ENCODE measurements around the gene CLCN2. TPM values are rescaled to one million over a fixed set of nuclear protein-coding genes. Genes with fewer than 3 reads are reported as not detected.

CLCN2 gene
- total RNA-seq, 1 experiment from 2014 or later: 23.0 TPM

GRCh38 chr3:184327171-184327570, 34.2 kb downstream of the CLCN2 start:
- no peak overlapping the region for H3K4me3 ChIP-seq (ENCODE audit: low read depth, low read length)
- Mint-ChIP-seq H3K27ac (ENCODE audit: unreplicated experiment) (peak overlapping the region; percentile 84), H3K36me3 (ENCODE audit: insufficient read depth, unreplicated experiment) (peaks cover 100% of the 10 kb centered on the region), H3K4me1 (ENCODE audit: low read depth, unreplicated experiment) (no peaks in the 10 kb centered on the region), H3K9me3 (ENCODE audit: unreplicated experiment) (no peaks in the 10 kb centered on the region), H3K27me3 (ENCODE audit: insufficient read depth, unreplicated experiment) (no peaks in the 10 kb centered on the region), H3K4me3 (ENCODE audit: unreplicated experiment) (no peak overlapping the region)
- no peaks in the 10 kb centered on the region for H3K27me3 ChIP-seq (replicated peaks; ENCODE audit: control insufficient read depth, insufficient read depth, low read length)
- H3K9me3 ChIP-seq: no peaks in the 10 kb centered on the region
- no peaks in the 10 kb centered on the region for H3K4me1 ChIP-seq
- no TSS peak for BruUV-seq (replicated peaks)
- peaks cover 20% of the 10 kb centered on the region for H3K36me3 ChIP-seq (ENCODE audit: control insufficient read depth, insufficient read depth, low read length)
- intact Hi-C loops (cut with micrococcal nuclease; ENCODE audit: unreplicated experiment): no loop called here
- TF ChIP-seq CTCF (IDR thresholded peaks at IDR 0.05; ENCODE audit: insufficient read depth in 1 of 2, low read depth in 1 of 2, low read length in 1 of 2, severe bottlenecking in 1 of 2, unreplicated experiment in 1 of 2): no peak
- DNase-seq: no peak
- POLR2A ChIA-PET: interaction anchor here (0.6 kb wide), 1 partner anchor 74 kb away, joined by 3 read pairs; no protein-coding TSS in a partner anchor
- CTCF ChIA-PET: no interaction called here

GRCh38 chr3:184325715-184326369, 35.6 kb downstream of the CLCN2 start:
- ChIA-PET CTCF (no interaction called here), POLR2A (interaction anchor here (0.7 kb wide), 1 partner anchor 224 kb away, joined by 3 read pairs; no protein-coding TSS in a partner anchor)
- peaks cover 100% of the 10 kb centered on the region for H3K36me3 Mint-ChIP-seq (ENCODE audit: insufficient read depth, unreplicated experiment)
- H3K9me3 Mint-ChIP-seq (ENCODE audit: unreplicated experiment): no peaks in the 10 kb centered on the region
- Histone ChIP-seq H3K36me3 (ENCODE audit: control insufficient read depth, insufficient read depth, low read length) (peaks cover 24% of the 10 kb centered on the region), H3K27me3 (replicated peaks; ENCODE audit: control insufficient read depth, insufficient read depth, low read length) (no peaks in the 10 kb centered on the region), H3K9me3 (no peaks in the 10 kb centered on the region), H3K4me3 (ENCODE audit: low read depth, low read length) (no peak overlapping the region), H3K4me1 (no peaks in the 10 kb centered on the region)
- no peak for DNase-seq
- H3K4me3 Mint-ChIP-seq (ENCODE audit: unreplicated experiment): no peak overlapping the region
- no peak overlapping the region for H3K27ac Mint-ChIP-seq (ENCODE audit: unreplicated experiment)
- intact Hi-C loops (cut with micrococcal nuclease; ENCODE audit: unreplicated experiment): no loop called here
- no TSS peak for BruUV-seq (replicated peaks)
- H3K4me1 Mint-ChIP-seq (ENCODE audit: low read depth, unreplicated experiment): no peaks in the 10 kb centered on the region
- no peak for TF ChIP-seq CTCF (IDR thresholded peaks at IDR 0.05; ENCODE audit: insufficient read depth in 1 of 2, low read depth in 1 of 2, low read length in 1 of 2, severe bottlenecking in 1 of 2, unreplicated experiment in 1 of 2)
- no peaks in the 10 kb centered on the region for H3K27me3 Mint-ChIP-seq (ENCODE audit: insufficient read depth, unreplicated experiment)

- H3K36me3 Mint-ChIP-seq (ENCODE audit: insufficient read depth, unreplicated experiment): peaks cover 100% of the 10 kb centered on the region
- BruUV-seq (replicated peaks): no TSS peak
- H3K9me3 Mint-ChIP-seq (ENCODE audit: unreplicated experiment): no peaks in the 10 kb centered on the region
- POLR2A ChIA-PET: interaction anchor here (0.7 kb wide), 1 partner anchor 224 kb away, joined by 3 read pairs; no protein-coding TSS in a partner anchor
- no peak overlapping the region for H3K4me3 ChIP-seq (ENCODE audit: low read depth, low read length)
- no peak for DNase-seq
- peaks cover 24% of the 10 kb centered on the region for H3K36me3 ChIP-seq (ENCODE audit: control insufficient read depth, insufficient read depth, low read length)
- H3K4me1 ChIP-seq: no peaks in the 10 kb centered on the region
- no peaks in the 10 kb centered on the region for H3K27me3 ChIP-seq (replicated peaks; ENCODE audit: control insufficient read depth, insufficient read depth, low read length)
- no peak overlapping the region for H3K4me3 Mint-ChIP-seq (ENCODE audit: unreplicated experiment)
- no peak for TF ChIP-seq CTCF (IDR thresholded peaks at IDR 0.05; ENCODE audit: insufficient read depth in 1 of 2, low read depth in 1 of 2, low read length in 1 of 2, severe bottlenecking in 1 of 2, unreplicated experiment in 1 of 2)
- CTCF ChIA-PET: no interaction called here
- H3K9me3 ChIP-seq: no peaks in the 10 kb centered on the region
- no peak overlapping the region for H3K27ac Mint-ChIP-seq (ENCODE audit: unreplicated experiment)
- H3K4me1 Mint-ChIP-seq (ENCODE audit: low read depth, unreplicated experiment): no peaks in the 10 kb centered on the region
- intact Hi-C loops (cut with micrococcal nuclease; ENCODE audit: unreplicated experiment): no loop called here
- no peaks in the 10 kb centered on the region for H3K27me3 Mint-ChIP-seq (ENCODE audit: insufficient read depth, unreplicated experiment)
These were observed 36.1 kb downstream of the CLCN2 start for GRCh38 chr3:184325269-184325668.

Measured in Caco-2 (cell line).